ENCODE measurements around the gene JMJD8. TPM values are rescaled to one million over a fixed set of nuclear protein-coding genes. Genes with fewer than 3 reads are reported as not detected.
A peak's percentile ranks its signal among the peaks of the same experiment; 100 is the strongest.

Gene JMJD8
- total and polyA plus RNA-seq, 2 donors from 2014 or later: 75.0 to 80.4 TPM

GRCh38 chr16:716768-717325 is 32.7 kb upstream of the JMJD8 start:
- no peak overlapping the region for H3K4me3 ChIP-seq (ENCODE audit: low read length in 3 of 3)
- TF ChIP-seq, protein P1, sequence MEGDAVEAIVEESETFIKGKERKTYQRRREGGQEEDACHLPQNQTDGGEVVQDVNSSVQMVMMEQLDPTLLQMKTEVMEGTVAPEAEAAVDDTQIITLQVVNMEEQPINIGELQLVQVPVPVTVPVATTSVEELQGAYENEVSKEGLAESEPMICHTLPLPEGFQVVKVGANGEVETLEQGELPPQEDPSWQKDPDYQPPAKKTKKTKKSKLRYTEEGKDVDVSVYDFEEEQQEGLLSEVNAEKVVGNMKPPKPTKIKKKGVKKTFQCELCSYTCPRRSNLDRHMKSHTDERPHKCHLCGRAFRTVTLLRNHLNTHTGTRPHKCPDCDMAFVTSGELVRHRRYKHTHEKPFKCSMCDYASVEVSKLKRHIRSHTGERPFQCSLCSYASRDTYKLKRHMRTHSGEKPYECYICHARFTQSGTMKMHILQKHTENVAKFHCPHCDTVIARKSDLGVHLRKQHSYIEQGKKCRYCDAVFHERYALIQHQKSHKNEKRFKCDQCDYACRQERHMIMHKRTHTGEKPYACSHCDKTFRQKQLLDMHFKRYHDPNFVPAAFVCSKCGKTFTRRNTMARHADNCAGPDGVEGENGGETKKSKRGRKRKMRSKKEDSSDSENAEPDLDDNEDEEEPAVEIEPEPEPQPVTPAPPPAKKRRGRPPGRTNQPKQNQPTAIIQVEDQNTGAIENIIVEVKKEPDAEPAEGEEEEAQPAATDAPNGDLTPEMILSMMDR (IDR thresholded peaks at IDR 0.05; ENCODE audit: borderline replicate concordance, extremely low read depth, insufficient read depth): no peak
- intact Hi-C loops (cut with DNase I): no loop called here
- DNase-seq (no peak), FAIRE-seq (no peak)
- no peaks in the 10 kb centered on the region for H3K9me3 ChIP-seq (ENCODE audit: control insufficient read depth in 2 of 3, insufficient read depth in 1 of 3, low read length in 3 of 3)
- peaks cover 0 to 37% (median 4%) of the 10 kb centered on the region in 3 donors for H3K4me1 ChIP-seq (ENCODE audit: control insufficient read depth in 2 of 3, insufficient read depth in 2 of 3, low read depth in 1 of 3, low read length in 3 of 3)
- no peaks in the 10 kb centered on the region for H3K36me3 ChIP-seq (ENCODE audit: control insufficient read depth in 2 of 3, insufficient read depth in 3 of 3, low read length in 3 of 3)
- H3K9ac ChIP-seq (ENCODE audit: low read length in 3 of 3): no peak overlapping the region
- no peaks in the 10 kb centered on the region for H3K27me3 ChIP-seq (ENCODE audit: control insufficient read depth, insufficient read depth, low read length)
- no peak overlapping the region for H3K27ac ChIP-seq (ENCODE audit: low read depth in 2 of 2, low read length in 2 of 2)

GRCh38 chr16:716200-716568 is 32.0 kb upstream of the JMJD8 start:
- Histone ChIP-seq H3K9me3 (ENCODE audit: control insufficient read depth in 2 of 3, insufficient read depth in 1 of 3, low read length in 3 of 3) (no peaks in the 10 kb centered on the region), H3K27me3 (ENCODE audit: control insufficient read depth, insufficient read depth, low read length) (no peaks in the 10 kb centered on the region), H3K4me3 (ENCODE audit: low read length in 3 of 3) (peak overlapping the region in 1 of 3 donors; percentile 41), H3K36me3 (ENCODE audit: control insufficient read depth in 2 of 3, insufficient read depth in 3 of 3, low read length in 3 of 3) (no peaks in the 10 kb centered on the region), H3K4me1 (ENCODE audit: control insufficient read depth in 2 of 3, insufficient read depth in 2 of 3, low read depth in 1 of 3, low read length in 3 of 3) (peaks cover 0 to 34% (median 4%) of the 10 kb centered on the region in 3 donors), H3K27ac (ENCODE audit: low read depth in 2 of 2, low read length in 2 of 2) (no peak overlapping the region), H3K9ac (ENCODE audit: low read length in 3 of 3) (no peak overlapping the region)
- DNase-seq: peak in 3 of 5 donors; percentile 58 to 66 (median 59)
- intact Hi-C loops (cut with DNase I): no loop called here
- FAIRE-seq: no peak
- TF ChIP-seq, protein P1 (IDR thresholded peaks at IDR 0.05; ENCODE audit: borderline replicate concordance, extremely low read depth, insufficient read depth): no peak

- Histone ChIP-seq H3K27ac (ENCODE audit: low read depth in 2 of 2, low read length in 2 of 2) (no peak overlapping the region), H3K9ac (ENCODE audit: low read length in 3 of 3) (no peak overlapping the region)
These were observed 31.5 kb upstream of the JMJD8 start for GRCh38 chr16:715477-716199.

More at GRCh38 chr16:715477-716199, 31.5 kb upstream of the JMJD8 start:
- no peak for FAIRE-seq
- Histone ChIP-seq H3K4me3 (ENCODE audit: low read length in 3 of 3) (peak overlapping the region in 1 of 3 donors; percentile 44), H3K27me3 (ENCODE audit: control insufficient read depth, insufficient read depth, low read length) (no peaks in the 10 kb centered on the region), H3K4me1 (ENCODE audit: control insufficient read depth in 2 of 3, insufficient read depth in 2 of 3, low read depth in 1 of 3, low read length in 3 of 3) (peaks cover 0 to 33% (median 4%) of the 10 kb centered on the region in 3 donors), H3K9me3 (ENCODE audit: control insufficient read depth in 2 of 3, insufficient read depth in 1 of 3, low read length in 3 of 3) (no peaks in the 10 kb centered on the region), H3K36me3 (ENCODE audit: control insufficient read depth in 2 of 3, insufficient read depth in 3 of 3, low read length in 3 of 3) (no peaks in the 10 kb centered on the region)
- intact Hi-C loops (cut with DNase I): no loop called here
- peak in 2 of 5 donors; percentile 32 to 37 for DNase-seq
- TF ChIP-seq, protein P1 (IDR thresholded peaks at IDR 0.05; ENCODE audit: borderline replicate concordance, extremely low read depth, insufficient read depth): peak; percentile 17

Measured in kidney (tissue), 14 donors.